HG02870 (cell line): ENCODE results near the gene TARM1.
"Not testable (repeated sequence)": the region's sequence is repeated elsewhere in the genome, so short reads cannot be mapped to it uniquely, and the experiment has no call there.

Source experiments
- ATAC-seq: cut with Tn5 transposase; IDR thresholded peaks from one replicate; pipeline ENCODE4 v1.9.1; 2021; ENCODE audit warnings: mild to moderate bottlenecking, moderate library complexity; ENCODE audit not compliant: unreplicated experiment

Gene TARM1

GRCh38 chr19:54100561-54100960, 19.4 kb upstream of the TARM1 start, which contains the start of gene OSCAR:
Gene OSCAR, minus strand, starts transcription at chr19:54100803. Its CDS starts 11 bp downstream, at chr19:54100792.
- ATAC-seq: no peak

GRCh38 chr19:54099903-54100255, 18.7 kb upstream of the TARM1 start:
- not testable (repeated sequence) for ATAC-seq

- ATAC-seq: no peak
Observed at GRCh38 chr19:54099190-54099902, 18.2 kb upstream of the TARM1 start.

- ATAC-seq: no peak
Observed at GRCh38 chr19:54096617-54097106, 15.5 kb upstream of the TARM1 start.

- not testable (repeated sequence) for ATAC-seq
Observed at GRCh38 chr19:54095859-54096616, 14.9 kb upstream of the TARM1 start.

- ATAC-seq: no peak
Observed at GRCh38 chr19:54095136-54095858, 14.1 kb upstream of the TARM1 start.

GRCh38 chr19:54094426-54095000, 13.3 kb upstream of the TARM1 start:
- no peak for ATAC-seq

GRCh38 chr19:54084410-54084809, 3.2 kb upstream of the TARM1 start:
- ATAC-seq: no peak

GRCh38 chr19:54077334-54077733, 3.8 kb downstream of the TARM1 start:
- no peak for ATAC-seq

- no peak for ATAC-seq
Observed at GRCh38 chr19:54074851-54075250, 6.3 kb downstream of the TARM1 start.

- ATAC-seq: no peak
Observed at GRCh38 chr19:54073829-54074228, 7.3 kb downstream of the TARM1 start.

- no peak for ATAC-seq
Observed at GRCh38 chr19:54069470-54069869, 11.7 kb downstream of the TARM1 start.

GRCh38 chr19:54063350-54064116, 17.6 kb downstream of the TARM1 start, which contains the start of gene VSTM1:
Gene VSTM1, minus strand, starts transcription at chr19:54063897. Its CDS starts 120 bp downstream, at chr19:54063777.
- ATAC-seq: no peak

- ATAC-seq: no peak
Observed at GRCh38 chr19:54062643-54063042, 18.5 kb downstream of the TARM1 start.

- no peak for ATAC-seq
Observed at GRCh38 chr19:54047616-54048015, 33.5 kb downstream of the TARM1 start.

- no peak for ATAC-seq
Observed at GRCh38 chr19:54045771-54046170, 35.4 kb downstream of the TARM1 start.

GRCh38 chr19:54042989-54043388, 38.2 kb downstream of the TARM1 start:
- no peak for ATAC-seq

- ATAC-seq: no peak
Observed at GRCh38 chr19:54041969-54042606, 39.1 kb downstream of the TARM1 start.

- no peak for ATAC-seq
Observed at GRCh38 chr19:54040003-54040402, 41.2 kb downstream of the TARM1 start.

GRCh38 chr19:54036542-54036941, 44.6 kb downstream of the TARM1 start:
- ATAC-seq: not testable (repeated sequence)
